Type B pancreatic cell (in vitro differentiated cells): Measurements from ENCODE around the gene AP3D1. TPM values are rescaled to one million over a fixed set of nuclear protein-coding genes. Genes with fewer than 3 reads are reported as not detected.
"Not testable (repeated sequence)": the region's sequence is repeated elsewhere in the genome, so short reads cannot be mapped to it uniquely, and the experiment has no call there.

Experiments
- DNase-seq: peaks from one replicate; pipeline ENCODE4 v3.0.0; 2021; ENCODE audit warnings: mixed read lengths; ENCODE audit not compliant: unreplicated experiment; ENCODE audit errors: extremely low spot score
- H3K27ac Mint-ChIP-seq: 2 replicates; pipeline ENCODE4 v1.8.0; 2021; ENCODE audit warnings: mild to moderate bottlenecking, mixed read lengths
- H3K27me3 Mint-ChIP-seq: 2 replicates; pipeline ENCODE4 v1.8.0; 2021; ENCODE audit warnings: mixed read lengths
- H3K36me3 Mint-ChIP-seq: 2 replicates; pipeline ENCODE4 v1.8.0; 2021; ENCODE audit warnings: mixed read lengths
- H3K4me1 Mint-ChIP-seq: one replicate; pipeline ENCODE4 v1.8.0; 2021; ENCODE audit warnings: mixed read lengths; ENCODE audit not compliant: unreplicated experiment
- H3K4me3 Mint-ChIP-seq: 2 replicates; pipeline ENCODE4 v1.8.0; 2021; ENCODE audit warnings: mild to moderate bottlenecking, mixed read lengths
- H3K9me3 Mint-ChIP-seq: 2 replicates; pipeline ENCODE4 v1.8.0; 2021; ENCODE audit warnings: mixed read lengths
- CTCF ChIP-seq: fragments of 200-600 bp; sonication (generic); conservative IDR thresholded peaks from 2 replicates; pipeline ENCODE4 v1.5.0; 2021; ENCODE audit warnings: antibody characterized with exemption, mild to moderate bottlenecking
- total RNA-seq: library from RNA; stranded (reverse); gene quantifications from 2 replicates; pipeline ENCODE4 v1.2.1, GENCODE V29; 2021; ENCODE audit warnings: low replicate concordance

Gene AP3D1
- total RNA-seq, 1 donor from 2014 or later, result 127 TPM

DNA sequence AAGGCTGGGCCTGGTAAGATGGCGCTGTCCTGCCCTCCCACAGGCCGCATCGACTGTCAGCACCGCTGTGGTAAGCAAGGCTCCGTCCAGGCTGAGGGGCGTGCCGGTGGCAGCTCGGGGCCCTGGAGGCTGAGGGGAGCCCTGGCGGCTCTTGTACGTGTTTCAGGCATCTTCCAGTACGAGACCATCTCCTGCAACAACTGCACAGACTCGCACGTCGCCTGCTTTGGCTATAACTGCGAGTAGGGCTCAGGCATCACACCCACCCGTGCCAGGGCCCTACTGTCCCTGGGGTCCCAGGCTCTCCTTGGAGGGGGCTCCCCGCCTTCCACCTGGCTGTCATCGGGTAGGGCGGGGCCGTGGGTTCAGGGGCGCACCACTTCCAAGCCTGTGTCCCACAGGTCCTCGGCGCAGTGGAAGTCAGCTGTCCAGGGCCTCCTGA, 53.5 kb downstream of the AP3D1 start:
- peaks cover 6% of the 10 kb centered on the region for H3K4me1 Mint-ChIP-seq
- no peaks in the 10 kb centered on the region for H3K27me3 Mint-ChIP-seq
- DNase-seq, result no peak
- peaks cover 3% of the 10 kb centered on the region for H3K36me3 Mint-ChIP-seq
- no peak overlapping the region for H3K27ac Mint-ChIP-seq
- H3K9me3 Mint-ChIP-seq, result no peaks in the 10 kb centered on the region
- TF ChIP-seq CTCF, result no peak
- H3K4me3 Mint-ChIP-seq, result no peak overlapping the region

DNA sequence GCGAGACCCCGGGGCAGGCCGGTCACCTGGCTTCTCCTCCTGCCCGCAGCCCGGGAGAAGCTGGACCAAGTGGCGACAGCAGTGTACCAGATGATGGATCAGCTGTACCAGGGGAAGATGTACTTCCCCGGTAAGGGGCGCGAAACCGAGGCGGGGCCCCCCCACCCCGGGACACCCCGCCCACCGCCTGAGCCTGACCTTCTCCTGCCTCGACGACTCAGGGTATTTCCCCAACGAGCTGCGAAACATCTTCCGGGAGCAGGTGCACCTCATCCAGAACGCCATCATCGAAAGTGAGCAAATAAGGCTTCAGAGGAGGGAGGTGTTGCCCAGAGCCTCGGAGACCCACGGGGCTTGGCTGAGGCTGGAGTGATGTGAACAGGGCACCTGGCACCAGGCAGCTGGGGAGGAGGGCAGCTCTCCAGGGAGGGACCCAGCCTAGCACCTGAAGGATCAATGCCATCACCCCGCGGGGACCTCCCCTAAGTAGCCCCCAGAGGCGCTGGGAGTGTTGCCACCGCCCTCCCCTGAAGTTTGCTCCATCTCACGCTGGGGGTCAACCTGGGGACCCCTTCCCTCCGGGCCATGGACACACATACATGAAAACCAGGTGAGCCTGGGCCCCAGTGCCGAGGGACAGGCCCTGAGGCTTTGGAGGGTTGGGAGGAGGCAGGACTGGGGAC, 54.0 kb downstream of the AP3D1 start:
- H3K9me3 Mint-ChIP-seq, result no peaks in the 10 kb centered on the region
- DNase-seq, result no peak
- no peaks in the 10 kb centered on the region for H3K27me3 Mint-ChIP-seq
- H3K36me3 Mint-ChIP-seq, result peaks cover 3% of the 10 kb centered on the region
- H3K4me3 Mint-ChIP-seq, result peak overlapping the region; percentile 86
- H3K27ac Mint-ChIP-seq, result peak overlapping the region; percentile 36
- H3K4me1 Mint-ChIP-seq, result peaks cover 6% of the 10 kb centered on the region
- TF ChIP-seq CTCF, result no peak

DNA sequence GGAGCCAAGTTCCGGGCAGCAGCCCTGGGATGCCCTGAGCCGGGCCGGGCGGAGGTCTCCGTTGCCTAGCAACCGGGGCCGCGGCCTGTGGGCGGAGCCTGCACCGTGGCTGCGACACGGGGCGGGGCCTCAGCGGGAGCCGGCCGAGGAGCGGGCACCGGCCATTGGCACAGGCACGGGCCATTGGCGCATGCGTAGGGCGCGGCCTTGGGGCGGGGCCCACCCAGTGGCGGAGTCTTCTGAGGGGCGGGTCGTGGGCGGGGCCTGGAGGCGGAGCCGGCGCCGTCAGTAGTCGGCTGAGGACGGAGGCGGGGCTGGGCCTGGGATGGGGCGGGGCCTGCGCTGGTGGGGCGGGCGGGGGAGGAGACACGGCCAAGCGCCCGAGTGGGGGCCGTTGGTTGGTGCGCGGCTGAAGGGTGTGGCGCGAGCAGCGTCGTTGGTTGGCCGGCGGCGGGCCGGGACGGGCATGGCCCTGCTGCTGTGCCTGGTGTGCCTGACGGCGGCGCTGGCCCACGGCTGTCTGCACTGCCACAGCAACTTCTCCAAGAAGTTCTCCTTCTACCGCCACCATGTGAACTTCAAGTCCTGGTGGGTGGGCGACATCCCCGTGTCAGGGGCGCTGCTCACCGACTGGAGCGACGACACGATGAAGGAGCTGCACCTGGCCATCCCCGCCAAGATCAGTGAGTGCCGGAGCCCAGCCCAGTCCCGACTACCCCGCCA, 54.7 kb downstream of the AP3D1 start, which contains the start of gene IZUMO4:
Gene IZUMO4, plus strand, starts transcription at position 436 of the 723 bp plus-strand sequence. Its CDS starts 31 bp downstream, at position 467.
- H3K4me3 Mint-ChIP-seq, result peak within 1 kb of the TSS; percentile 93
- no peaks in the 10 kb centered on the region for H3K9me3 Mint-ChIP-seq
- TF ChIP-seq CTCF, result peak; percentile 43
- H3K27ac Mint-ChIP-seq, result peak within 1 kb of the TSS; percentile 95
- H3K4me1 Mint-ChIP-seq, result peaks cover 6% of the 10 kb centered on the region
- peak; percentile 100 for DNase-seq
- H3K36me3 Mint-ChIP-seq, result no peaks in the 10 kb centered on the region
- no peaks in the 10 kb centered on the region for H3K27me3 Mint-ChIP-seq

DNA sequence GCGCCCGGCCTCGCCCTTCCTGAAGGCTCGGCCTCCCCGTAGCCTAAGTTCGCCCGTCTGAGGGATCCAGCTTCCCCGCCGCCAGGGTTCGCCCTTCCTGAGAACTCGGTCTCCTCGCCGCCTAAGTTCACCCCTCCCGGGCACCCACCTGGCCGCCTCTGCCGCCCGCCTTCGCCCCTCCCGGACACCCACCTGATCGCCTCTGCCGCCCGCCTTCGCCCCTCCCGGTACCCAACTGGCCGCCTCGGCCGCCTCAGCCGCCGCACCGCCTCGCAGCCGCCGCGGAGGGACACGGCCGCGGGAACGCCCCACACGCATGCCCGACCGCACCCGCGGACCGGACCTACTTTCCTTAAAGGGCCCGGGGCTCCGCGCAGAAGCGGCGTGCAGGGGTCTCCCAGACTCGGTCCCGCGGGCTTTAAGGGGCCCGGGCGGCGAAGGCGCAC, 55.3 kb downstream of the AP3D1 start, which contains the start of gene MOB3A:
Gene MOB3A, minus strand, starts transcription at position 293 of the 446 bp plus-strand sequence. CDS start 17,766 bp downstream, outside the sequence.
- Mint-ChIP-seq H3K4me3 (peak within 1 kb of the TSS; percentile 93), H3K27ac (peak within 1 kb of the TSS; percentile 95)
- DNase-seq, result no peak

GRCh38 chr19:2091926-2092525, 59.3 kb downstream of the AP3D1 start:
- H3K4me1 Mint-ChIP-seq, result peaks cover 21% of the 10 kb centered on the region
- not testable (repeated sequence) for DNase-seq, H3K4me3 Mint-ChIP-seq

More for the DNA sequence above, 55.3 kb downstream of the AP3D1 start, which contains the start of gene MOB3A:
- Mint-ChIP-seq H3K4me1 (peaks cover 6% of the 10 kb centered on the region), H3K27me3 (no peaks in the 10 kb centered on the region), H3K9me3 (no peaks in the 10 kb centered on the region), H3K36me3 (no peaks in the 10 kb centered on the region)
- TF ChIP-seq CTCF, result peak; percentile 68

More at GRCh38 chr19:2091926-2092525, 59.3 kb downstream of the AP3D1 start:
- not testable (repeated sequence) for H3K27me3 Mint-ChIP-seq, H3K36me3 Mint-ChIP-seq, H3K27ac Mint-ChIP-seq, H3K9me3 Mint-ChIP-seq
